ENCODE measurements around the gene ZFHX3. TPM values are rescaled to one million over a fixed set of nuclear protein-coding genes. Genes with fewer than 3 reads are reported as not detected.

Gene ZFHX3
- total and polyA plus RNA-seq, 10 of the 15 experiments (the other 5 are each of a cell fraction or from before 2014, with no cell fraction given) = 0.68 to 8.6 (median 2.0) TPM

GRCh38 chr16:72857834-72858664 lies 189.9 kb downstream of the ZFHX3 start (continued):
- TF ChIP-seq ZBTB11 (CRISPR knock-in tag; IDR thresholded peaks at IDR 0.05) (no peak), BCL3 (IDR thresholded peaks at IDR 0.05; ENCODE audit: borderline replicate concordance, insufficient read depth, low read depth, low read length, poor library complexity, severe bottlenecking) (no peak), ATF7 (IDR thresholded peaks at IDR 0.05; ENCODE audit: low read depth) (no peak), RBBP5 (conservative IDR thresholded peaks at IDR 0.05) (no peak), MTA3 (IDR thresholded peaks at IDR 0.05; ENCODE audit: borderline replicate concordance, low read length) (no peak), FOXM1 (IDR thresholded peaks at IDR 0.05; ENCODE audit: low read depth, low read length) (no peak), ZNF207 (IDR thresholded peaks at IDR 0.05; ENCODE audit: borderline replicate concordance) (no peak)
